Head of caudate nucleus (tissue), 42 donors: ENCODE results near the gene ARHGEF11.

Experiments used
- DNase-seq, 42 donors: peaks; one replicate each; pipeline versions ENCODE4 v3.0.0 to v3.0.0-alpha.2; 2020 to 2021; ENCODE audit warnings: mixed read lengths in 7 of 42
- intact Hi-C: fragments of 100-400 bp; cut with DNase I; formaldehyde crosslinking; loops from one replicate; pipeline ENCODE4 v1.15.0; 2022

ARHGEF11 gene

GRCh38 chr1:156969496-156969895 lies 76.0 kb downstream of the ARHGEF11 start:
- DNase-seq = no peak
- intact Hi-C loops = no loop called here

GRCh38 chr1:156964441-156964840 lies 81.1 kb downstream of the ARHGEF11 start:
- DNase-seq = no peak
- intact Hi-C loops = no loop called here

GRCh38 chr1:156963621-156964020 lies 81.9 kb downstream of the ARHGEF11 start:
- peak in 7 of 42 donors; percentile 5 to 50 (median 25) for DNase-seq
- intact Hi-C loops = no loop called here

GRCh38 chr1:156961709-156962108 lies 83.8 kb downstream of the ARHGEF11 start:
- intact Hi-C loops = no loop called here
- no peak for DNase-seq

GRCh38 chr1:156959925-156960324 lies 85.6 kb downstream of the ARHGEF11 start:
- intact Hi-C loops = no loop called here
- DNase-seq = no peak

GRCh38 chr1:156959414-156959813 lies 86.1 kb downstream of the ARHGEF11 start:
- no peak for DNase-seq
- intact Hi-C loops = no loop called here

GRCh38 chr1:156958247-156958714 lies 87.3 kb downstream of the ARHGEF11 start:
- intact Hi-C loops = no loop called here

GRCh38 chr1:156957634-156958033 lies 87.9 kb downstream of the ARHGEF11 start:
- intact Hi-C loops = no loop called here
- no peak for DNase-seq

More at GRCh38 chr1:156958247-156958714, 87.3 kb downstream of the ARHGEF11 start:
- DNase-seq = no peak

- intact Hi-C loops = no loop called here
- DNase-seq = no peak
Observed at GRCh38 chr1:156956333-156956732, 89.2 kb downstream of the ARHGEF11 start.

- DNase-seq = no peak
- intact Hi-C loops = no loop called here
Observed at GRCh38 chr1:156953571-156953970, 92.0 kb downstream of the ARHGEF11 start.

GRCh38 chr1:156951371-156951770 lies 94.2 kb downstream of the ARHGEF11 start:
- DNase-seq = peak in 1 of 42 donors; percentile 2
- intact Hi-C loops = no loop called here

GRCh38 chr1:156949127-156949526 lies 96.4 kb downstream of the ARHGEF11 start:
- intact Hi-C loops = no loop called here
- no peak for DNase-seq

GRCh38 chr1:156948708-156949107 lies 96.8 kb downstream of the ARHGEF11 start:
- DNase-seq = no peak

GRCh38 chr1:156947818-156948525 lies 97.6 kb downstream of the ARHGEF11 start:
- intact Hi-C loops = no loop called here
- peak in 1 of 42 donors; percentile 36 for DNase-seq

More at GRCh38 chr1:156948708-156949107, 96.8 kb downstream of the ARHGEF11 start:
- intact Hi-C loops = no loop called here

- peak in 2 of 42 donors; percentile 7 to 23 for DNase-seq
- intact Hi-C loops = no loop called here
Observed at GRCh38 chr1:156947127-156947526, 98.4 kb downstream of the ARHGEF11 start.

GRCh38 chr1:156945881-156946661 lies 99.5 kb downstream of the ARHGEF11 start:
- intact Hi-C loops = no loop called here
- DNase-seq = peak in 5 of 42 donors; percentile 19 to 36 (median 22)

- intact Hi-C loops = no loop called here
- DNase-seq = no peak
Observed at GRCh38 chr1:156944848-156945247, 100.7 kb downstream of the ARHGEF11 start.

- intact Hi-C loops = no loop called here
- DNase-seq = no peak
Observed at GRCh38 chr1:156944268-156944667, 101.3 kb downstream of the ARHGEF11 start.

GRCh38 chr1:156943756-156944155 lies 101.8 kb downstream of the ARHGEF11 start:
- intact Hi-C loops = no loop called here
- DNase-seq = peak in 1 of 42 donors; percentile 30

- intact Hi-C loops = no loop called here
Observed at GRCh38 chr1:156942576-156942975, 103.0 kb downstream of the ARHGEF11 start.

More at GRCh38 chr1:156942576-156942975, 103.0 kb downstream of the ARHGEF11 start:
- no peak for DNase-seq
